PC-3 (cell line): ENCODE results near the gene ROBO2.

ENCODE experiments used
- CTCF ChIP-seq: fragments of 300-600 bp; sonication (generic); conservative IDR thresholded peaks from 2 replicates; pipeline ENCODE4 v1.5.1; 2017; ENCODE audit warnings: antibody characterized with exemption, low read depth, mild to moderate bottlenecking, low read length
- EZH2 ChIP-seq: fragments of 300-600 bp; sonication (generic); IDR thresholded peaks from one replicate; pipeline ENCODE4 v1.6.1; 2017; ENCODE audit warnings: antibody characterized with exemption, mild to moderate bottlenecking, low read length; ENCODE audit not compliant: unreplicated experiment
- EZH2phosphoT487 ChIP-seq: fragments of 300-600 bp; sonication (generic); IDR thresholded peaks from 2 replicates; pipeline ENCODE4 v1.6.1; 2018; ENCODE audit warnings: mild to moderate bottlenecking, antibody characterized with exemption, low read length, borderline replicate concordance

GRCh38 chr3:77232557-77232956 lies 192.7 kb downstream of the ROBO2 start:
- TF ChIP-seq EZH2 (no peak), CTCF (no peak), EZH2phosphoT487 (no peak)
